H1 (cell line): ENCODE measurements around the gene SHANK1. TPM values are rescaled to one million over a fixed set of nuclear protein-coding genes. Genes with fewer than 3 reads are reported as not detected.

ENCODE experiments used
- CTCF ChIA-PET: fragments of 300-600 bp; sonication (Branson Sonifier 250); formaldehyde crosslinking; loops from one replicate; lab custom pipeline; 2021; ENCODE audit not compliant: partially characterized antibody; lab: Charles Lee
- POLR2A ChIA-PET: fragments of 300-600 bp; sonication (Branson Sonifier 250); formaldehyde crosslinking; loops from one replicate; lab custom pipeline; 2021; ENCODE audit warnings: inconsistent platforms; ENCODE audit not compliant: partially characterized antibody; lab: Charles Lee
- DNase-seq, 2 experiments: peaks; one replicate each; pipeline versions ENCODE4 v3.0.0 to v3.0.0-alpha.2; 2010 to 2022; ENCODE audit warnings: low spot score in 2 of 2, low read depth in 1 of 2, mixed read lengths in 1 of 2
- FAIRE-seq: peaks from 2 replicates; lab custom pipeline; 2011; peaks lifted over from hg19 to GRCh38; lab: Jason Lieb, UNC
- H2AFZ ChIP-seq: 2 replicates; pipeline ENCODE4 v1.8.1; 2012; ENCODE audit warnings: low read length, inconsistent platforms
- H2AK5ac ChIP-seq: 2 replicates; pipeline ENCODE4 v1.6.1; 2013; ENCODE audit warnings: low read depth, low read length
- H2BK120ac ChIP-seq: replicated peaks from 2 replicates; pipeline ENCODE3; 2013; ENCODE audit warnings: low read depth, low read length, inconsistent platforms
- H2BK12ac ChIP-seq: 2 replicates; pipeline ENCODE4 v1.6.1; 2013; ENCODE audit warnings: low read depth, low read length
- H2BK15ac ChIP-seq: 2 replicates; pipeline ENCODE4 v1.6.1; 2013; ENCODE audit warnings: low read length
- H2BK20ac ChIP-seq: 2 replicates; pipeline ENCODE4 v1.6.1; 2013; ENCODE audit warnings: low read length
- H2BK5ac ChIP-seq: 2 replicates; pipeline ENCODE4 v1.6.1; 2013; ENCODE audit warnings: low read depth, low read length
- H3K14ac ChIP-seq: 2 replicates; pipeline ENCODE4 v1.6.1; 2013; ENCODE audit warnings: inconsistent platforms; ENCODE audit not compliant: insufficient read length
- H3K18ac ChIP-seq: 2 replicates; pipeline ENCODE4 v1.6.1; 2013; ENCODE audit warnings: low read length; ENCODE audit errors: extremely low read depth
- H3K23ac ChIP-seq: 2 replicates; pipeline ENCODE4 v1.6.1; 2013; ENCODE audit warnings: inconsistent platforms; ENCODE audit not compliant: insufficient read length
- H3K23me2 ChIP-seq: 2 replicates; pipeline ENCODE4 v1.6.1; 2013; ENCODE audit warnings: low read depth, low read length
- H3K27ac ChIP-seq: 2 replicates; pipeline ENCODE4 v1.6.1; 2011; ENCODE audit warnings: low read depth, low read length, inconsistent platforms
- H3K27me3 ChIP-seq, 4 experiments: replicated peaks in 1 of 4; 1 replicate in 1 of 4; 2 replicates in 3 of 4; pipeline versions ENCODE4 v1.6.1 to v1.8.1; 2011 to 2013; ENCODE audit warnings: low read length in 3 of 4, mild to moderate bottlenecking in 3 of 4, inconsistent platforms in 2 of 4, mixed read lengths in 2 of 4, moderate library complexity in 1 of 4; ENCODE audit not compliant: control insufficient read depth in 3 of 4, insufficient read depth in 3 of 4; ENCODE audit errors: extremely low read depth in 1 of 4
- H3K36me3 ChIP-seq, 4 experiments: 2 replicates each; pipeline versions ENCODE4 v1.6.1 to v1.8.1; 2011 to 2013; ENCODE audit warnings: mild to moderate bottlenecking in 4 of 4, low read length in 3 of 4, moderate library complexity in 2 of 4, control low read depth in 1 of 4, inconsistent platforms in 1 of 4; ENCODE audit not compliant: insufficient read depth in 4 of 4, control insufficient read depth in 2 of 4
- H3K4ac ChIP-seq: replicated peaks from 2 replicates; pipeline ENCODE3; 2013; ENCODE audit warnings: low read length, low read depth, mixed read lengths, inconsistent platforms; ENCODE audit not compliant: insufficient read length
- H3K4me1 ChIP-seq, 4 experiments: replicated peaks in 1 of 4; 1 replicate in 1 of 4; 2 replicates in 3 of 4; pipeline versions ENCODE4 v1.6.1 to v1.8.1; 2011 to 2013; ENCODE audit warnings: low read length in 3 of 4, inconsistent platforms in 2 of 4, mixed read lengths in 1 of 4; ENCODE audit not compliant: insufficient read depth in 4 of 4, control insufficient read depth in 3 of 4
- H3K4me2 ChIP-seq, 2 experiments: 2 replicates each; pipeline versions ENCODE4 v1.6.1 to v1.8.1; 2011 to 2013; ENCODE audit warnings: low read depth in 2 of 2, low read length in 2 of 2, control low read depth in 1 of 2, inconsistent platforms in 1 of 2, mild to moderate bottlenecking in 1 of 2; ENCODE audit not compliant: insufficient read depth in 1 of 2
- H3K4me3 ChIP-seq, 4 experiments: fragments of 200-600, 300-600 bp in 1 of 4; sonication (generic), shearing (Covaris generic), sonication (Bioruptor Twin) in 1 of 4; 2 replicates each; pipeline versions ENCODE4 v1.5.1 to v1.8.1; 2011 to 2016; ENCODE audit warnings: low read length in 4 of 4, low read depth in 3 of 4, control low read depth in 2 of 4, inconsistent platforms in 2 of 4, mild to moderate bottlenecking in 2 of 4, mixed read lengths in 1 of 4, moderate library complexity in 1 of 4; ENCODE audit not compliant: insufficient read depth in 2 of 4; ENCODE audit errors: extremely low read depth in 1 of 4
- H3K56ac ChIP-seq: replicated peaks from 2 replicates; pipeline ENCODE3; 2013; ENCODE audit warnings: low read depth, mild to moderate bottlenecking, mixed read lengths, low read length, inconsistent platforms; ENCODE audit not compliant: insufficient read length
- H3K79me1 ChIP-seq: 2 replicates; pipeline ENCODE4 v1.6.1; 2013; ENCODE audit warnings: low read depth, low read length, control low read depth
- H3K79me2 ChIP-seq, 2 experiments: 2 replicates each; pipeline versions ENCODE4 v1.6.1 to v1.8.1; 2012 to 2013; ENCODE audit warnings: low read length in 2 of 2, mild to moderate bottlenecking in 2 of 2, inconsistent platforms in 1 of 2; ENCODE audit not compliant: insufficient read depth in 2 of 2, control insufficient read depth in 1 of 2
- H3K9ac ChIP-seq, 4 experiments: replicated peaks in 1 of 4; 1 replicate in 1 of 4; 2 replicates in 3 of 4; pipeline versions ENCODE4 v1.6.1 to v1.8.1; 2011 to 2013; ENCODE audit warnings: low read depth in 3 of 4, low read length in 3 of 4, control low read depth in 2 of 4, mild to moderate bottlenecking in 2 of 4, moderate library complexity in 2 of 4, inconsistent platforms in 1 of 4; ENCODE audit errors: extremely low read depth in 1 of 4
- H3K9me3 ChIP-seq, 2 experiments: 2 replicates each; pipeline versions ENCODE4 v1.6.1 to v1.8.1; 2012 to 2013; ENCODE audit warnings: mild to moderate bottlenecking in 2 of 2, moderate library complexity in 2 of 2, control low read depth in 1 of 2, inconsistent platforms in 1 of 2, low read depth in 1 of 2, low read length in 1 of 2, mixed read lengths in 1 of 2; ENCODE audit not compliant: insufficient read depth in 2 of 2
- H4K20me1 ChIP-seq, 2 experiments: replicated peaks in 1 of 2; 2 replicates each; pipeline versions ENCODE3 to v1.8.1; 2011 to 2013; ENCODE audit warnings: inconsistent platforms in 2 of 2, low read length in 2 of 2, mild to moderate bottlenecking in 1 of 2; ENCODE audit not compliant: insufficient read depth in 2 of 2, control insufficient read depth in 1 of 2
- H4K5ac ChIP-seq: 2 replicates; pipeline ENCODE4 v1.6.1; 2013; ENCODE audit warnings: low read length, low read depth, mixed read lengths, inconsistent platforms; ENCODE audit not compliant: insufficient read length
- H4K8ac ChIP-seq: 2 replicates; pipeline ENCODE4 v1.8.0; 2013; ENCODE audit warnings: mild to moderate bottlenecking, moderate library complexity, low read length, inconsistent platforms; ENCODE audit not compliant: insufficient read depth; ENCODE audit errors: extremely low read depth
- H4K91ac ChIP-seq: replicated peaks from 2 replicates; pipeline ENCODE3; 2013; ENCODE audit warnings: low read length, mixed read lengths, inconsistent platforms; ENCODE audit not compliant: insufficient read length
- BCL11A ChIP-seq, 2 experiments: IDR thresholded peaks; one replicate each; pipeline ENCODE4 v1.6.1; 2011; ENCODE audit warnings: low read depth in 2 of 2, low read length in 2 of 2, mild to moderate bottlenecking in 2 of 2
- KDM1A ChIP-seq: fragments of 200-600, 300-600 bp; sonication (generic); IDR thresholded peaks from 2 replicates; pipeline ENCODE4 v1.7.1; 2016; ENCODE audit warnings: mild to moderate bottlenecking, low read length, borderline replicate concordance
- MAX ChIP-seq: IDR thresholded peaks from 2 replicates; pipeline ENCODE4 v1.6.1; 2012; ENCODE audit warnings: inconsistent platforms
- SP2 ChIP-seq: IDR thresholded peaks from 2 replicates; pipeline ENCODE4 v1.6.1; 2012; ENCODE audit warnings: mild to moderate bottlenecking, low read length, inconsistent platforms
- TAF7 ChIP-seq: optimal IDR thresholded peaks from 2 replicates; pipeline ENCODE3; 2011; ENCODE audit warnings: low read depth, mild to moderate bottlenecking, inconsistent platforms, low read length, moderate library complexity, borderline replicate concordance
- TEAD4 ChIP-seq: IDR thresholded peaks from 2 replicates; pipeline ENCODE4 v1.6.1; 2012; ENCODE audit warnings: low read depth, low read length, inconsistent platforms, mixed read lengths
- WGBS, 2 experiments: shearing (Covaris generic) in 1 of 2; methylation state at CpG; one replicate each; pipeline versions ENCODE4 v1.1.6 to v1.1.7; 2013 to 2015; ENCODE audit warnings: low lambda C conversion rate in 2 of 2, mixed read lengths in 2 of 2, inconsistent platforms in 1 of 2, low coverage in 1 of 2, missing lambda C conversion rate in 1 of 2; ENCODE audit not compliant: insufficient replicate concordance in 2 of 2, insufficient coverage in 1 of 2, insufficient read length in 1 of 2; ENCODE audit errors: extremely low coverage in 1 of 2, missing lambda C conversion rate in 1 of 2; 5-methylcytosine and 5-hydroxymethylcytosine counted together
- polyA plus RNA-seq, 7 experiments: library from polyadenylated mRNA; depleted of rRNA in 3 of 7; stranded (reverse) in 5 of 7; unstranded in 2 of 7; fragments of >200 nt in 5 of 7; fragments of 200-250 nt in 2 of 7; gene quantifications; 1 replicate in 5 of 7; 2 replicates in 1 of 7; 4 replicates in 1 of 7; pipeline versions ENCODE4 v1.2.1 to v1.2.3, GENCODE V29; 2011 to 2013; ENCODE audit warnings: missing spikeins in 2 of 7, mixed read lengths in 2 of 7
- total RNA-seq: library from RNA; stranded (reverse); fragmentation: NEBNext Ultra II Directional; extraction: Animal tissue kit (Norgen Biotek cat#: 25700); gene quantifications from 2 replicates; pipeline ENCODE4 v1.2.1, GENCODE V29; 2021
- TF ChIP-seq, protein P1 (sequence below): IDR thresholded peaks from 2 replicates; pipeline ENCODE4 v1.6.1; 2011; ENCODE audit warnings: low read length, improper control_type of control experiment
- TF ChIP-seq, protein P2 (sequence below): IDR thresholded peaks from 2 replicates; pipeline ENCODE4 v1.6.1; 2012; ENCODE audit warnings: inconsistent platforms

Gene SHANK1
- total and polyA plus RNA-seq, 2 of the 8 experiments (the other 6 are each of a cell fraction or from before 2014, with no cell fraction given): 1.1 to 3.7 TPM

GRCh38 chr19:50723735-50724521 lies 4.3 kb upstream of the SHANK1 start:
- peak overlapping the region; percentile 92 for H3K4ac ChIP-seq
- peak overlapping the region; percentile 62; the same call in 1 of the 2 replicates for H2BK12ac ChIP-seq
- no peak overlapping the region for H2AK5ac ChIP-seq
- H2BK120ac ChIP-seq: peak overlapping the region; percentile 71
- H3K9ac ChIP-seq: no peak overlapping the region
- H4K8ac ChIP-seq: peak overlapping the region; percentile 83
- peaks cover 1 to 5% of the 10 kb centered on the region in 2 experiments for H4K20me1 ChIP-seq
- H3K4me2 ChIP-seq: peak overlapping the region; percentile 82 to 96
- DNase-seq (no peak), FAIRE-seq (no peak)
- no peaks in the 10 kb centered on the region for H3K36me3 ChIP-seq
- H3K4me3 ChIP-seq: peak overlapping the region; percentile 50 to 75 (median 72)
- H3K4me1 ChIP-seq: peaks cover 3 to 39% (median 26%) of the 10 kb centered on the region in 4 experiments
- H3K79me2 ChIP-seq: peaks cover 0 to 5% of the 10 kb centered on the region in 2 experiments; a peak in 1 of 4 replicates
- H4K5ac ChIP-seq: peak overlapping the region; percentile 63
- WGBS, 2 experiments: 18% methylated on average over 23 of the region's 31 CpGs; no CpG with 5 or more reads in 1 of the 2 experiments
- peak overlapping the region; percentile 94 for H3K18ac ChIP-seq
- H2AFZ ChIP-seq: no peak overlapping the region
- H2BK20ac ChIP-seq: peak overlapping the region; percentile 5; the same call in 1 of the 2 replicates
- ChIA-PET POLR2A (interaction anchor here (0.9 to 11.8 kb wide), 7 partner anchors 11 to 81 kb away, joined by 3 to 72 read pairs (median 4); no protein-coding TSS in a partner anchor), CTCF (interaction anchor here (0.5 to 6.2 kb wide), 33 partner anchors 10 to 339 kb away, joined by 3 to 134 read pairs (median 5); no protein-coding TSS in a partner anchor)
- H3K79me1 ChIP-seq: no peaks in the 10 kb centered on the region
- peaks cover 4 to 39% (median 26%) of the 10 kb centered on the region in 4 experiments for H3K27me3 ChIP-seq
- peak overlapping the region; percentile 63; the same call in 1 of the 2 replicates for H2BK5ac ChIP-seq
- peaks cover 14% of the 10 kb centered on the region for H3K23me2 ChIP-seq
- no peak overlapping the region for H3K56ac ChIP-seq
- H2BK15ac ChIP-seq: peak overlapping the region; percentile 88; the same call in 1 of the 2 replicates
- H3K14ac ChIP-seq: no peak overlapping the region
- no peaks in the 10 kb centered on the region for H3K9me3 ChIP-seq
- no peak overlapping the region for H3K23ac ChIP-seq
- H4K91ac ChIP-seq: peak overlapping the region; percentile 81
- no peak overlapping the region for H3K27ac ChIP-seq
- TF ChIP-seq KDM1A: peak; percentile 31; the same call in 1 of the 2 replicates
- TF ChIP-seq TEAD4: no peak
- no peak for TF ChIP-seq BCL11A (IDR thresholded peaks at IDR 0.05; ENCODE audit: low read depth in 2 of 2, low read length in 2 of 2)
- peak; percentile 73; the same call in 1 of the 2 replicates for TF ChIP-seq MAX
- TF ChIP-seq, protein P1, sequence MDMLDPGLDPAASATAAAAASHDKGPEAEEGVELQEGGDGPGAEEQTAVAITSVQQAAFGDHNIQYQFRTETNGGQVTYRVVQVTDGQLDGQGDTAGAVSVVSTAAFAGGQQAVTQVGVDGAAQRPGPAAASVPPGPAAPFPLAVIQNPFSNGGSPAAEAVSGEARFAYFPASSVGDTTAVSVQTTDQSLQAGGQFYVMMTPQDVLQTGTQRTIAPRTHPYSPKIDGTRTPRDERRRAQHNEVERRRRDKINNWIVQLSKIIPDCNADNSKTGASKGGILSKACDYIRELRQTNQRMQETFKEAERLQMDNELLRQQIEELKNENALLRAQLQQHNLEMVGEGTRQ: 0 out of 2 replicates have a peak, but pooled peaks have one; percentile 4
- no peak for TF ChIP-seq TAF7
- TF ChIP-seq, protein P2, sequence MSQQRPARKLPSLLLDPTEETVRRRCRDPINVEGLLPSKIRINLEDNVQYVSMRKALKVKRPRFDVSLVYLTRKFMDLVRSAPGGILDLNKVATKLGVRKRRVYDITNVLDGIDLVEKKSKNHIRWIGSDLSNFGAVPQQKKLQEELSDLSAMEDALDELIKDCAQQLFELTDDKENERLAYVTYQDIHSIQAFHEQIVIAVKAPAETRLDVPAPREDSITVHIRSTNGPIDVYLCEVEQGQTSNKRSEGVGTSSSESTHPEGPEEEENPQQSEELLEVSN: peak; percentile 35; the same call in 1 of the 2 replicates
- TF ChIP-seq SP2: no peak
